HG03378 (cell line): ENCODE measurements around the gene SRSF10.
"Not testable (repeated sequence)": the region's sequence is repeated elsewhere in the genome, so short reads cannot be mapped to it uniquely, and the experiment has no call there.

Experiments
- ATAC-seq: cut with Tn5 transposase; IDR thresholded peaks from one replicate; pipeline ENCODE4 v1.9.1; 2021; ENCODE audit warnings: mild to moderate bottlenecking, moderate library complexity; ENCODE audit not compliant: unreplicated experiment

The SRSF10 gene

DNA sequence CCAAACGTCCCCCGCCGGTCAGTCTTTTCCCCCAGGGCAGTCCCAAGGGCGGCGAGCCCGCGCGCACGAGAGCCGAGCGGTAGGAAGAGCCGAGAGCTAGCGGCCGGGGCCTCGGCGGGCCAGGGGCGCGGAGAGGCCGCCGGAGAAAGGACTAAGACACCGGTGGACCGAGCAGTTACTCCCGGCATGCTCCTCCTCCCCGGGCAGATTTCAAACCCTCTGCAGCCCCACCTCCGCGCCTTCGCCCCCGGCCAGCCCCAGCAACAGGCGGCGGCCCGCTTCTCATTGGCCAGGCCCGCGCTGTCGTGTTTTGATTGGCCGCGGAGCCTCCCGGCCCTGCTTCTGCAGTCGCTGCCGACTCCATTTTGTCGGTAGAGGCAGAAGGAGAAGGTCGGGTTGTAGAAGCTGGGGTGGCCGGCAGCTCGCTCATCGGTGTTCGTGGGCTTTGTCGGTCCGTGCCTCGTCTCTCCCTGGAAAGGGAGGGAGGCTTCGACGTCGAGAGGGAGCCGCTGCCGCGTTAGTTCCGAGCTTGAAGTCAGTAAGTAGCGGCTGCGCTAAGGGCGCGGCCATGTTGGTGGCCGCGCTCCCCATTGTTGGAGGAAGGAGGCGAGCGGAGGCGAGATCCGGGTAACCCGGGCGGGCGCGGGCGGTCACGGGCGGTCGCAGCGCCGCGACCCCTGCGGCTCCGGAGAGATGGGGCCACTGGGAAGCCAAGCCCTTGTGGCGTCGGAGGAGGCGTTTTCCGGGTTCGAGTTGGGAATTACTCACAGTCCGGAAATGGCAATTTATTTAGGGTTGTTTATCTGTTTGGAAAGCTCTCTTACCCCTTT, 20.5 kb downstream of the SRSF10 start, which contains the start of gene PNRC2:
Gene PNRC2 (plus strand): TSS at position 368 of the 830 bp plus-strand sequence. CDS start 1,630 bp downstream, outside the sequence.
- peak; percentile 68 for ATAC-seq

DNA sequence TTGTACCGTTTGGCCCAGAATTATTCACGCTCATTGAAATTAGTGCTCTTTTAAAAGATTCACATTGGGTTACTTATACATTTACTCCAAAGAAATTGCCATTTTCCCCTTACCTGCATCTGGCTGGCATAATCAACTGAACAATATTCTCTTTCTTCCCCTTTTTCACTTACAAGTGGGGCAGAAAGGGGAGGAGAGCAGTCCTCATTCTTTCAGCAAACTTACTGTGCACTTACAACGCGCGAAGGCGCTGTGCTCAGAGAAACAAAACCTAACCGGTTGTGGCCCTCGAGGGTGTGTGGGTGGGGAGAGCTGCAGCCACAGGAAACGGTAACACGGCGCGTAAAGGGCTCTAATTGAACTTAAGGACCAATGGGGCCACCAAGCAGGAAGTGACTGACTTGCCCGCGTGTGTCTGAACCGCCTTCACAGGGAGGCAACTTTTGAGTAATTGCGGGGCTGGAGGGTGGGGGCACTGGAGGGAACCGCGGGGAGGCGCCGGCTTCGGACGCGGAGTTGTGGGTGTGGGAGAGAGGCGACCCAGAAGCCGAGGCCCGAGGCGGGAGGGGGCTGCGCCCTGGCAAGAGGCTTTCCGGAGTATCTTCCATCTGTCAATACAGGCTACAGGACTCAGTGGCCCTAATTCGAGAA, 21.2 kb downstream of the SRSF10 start:
- peak; percentile 57 for ATAC-seq

DNA sequence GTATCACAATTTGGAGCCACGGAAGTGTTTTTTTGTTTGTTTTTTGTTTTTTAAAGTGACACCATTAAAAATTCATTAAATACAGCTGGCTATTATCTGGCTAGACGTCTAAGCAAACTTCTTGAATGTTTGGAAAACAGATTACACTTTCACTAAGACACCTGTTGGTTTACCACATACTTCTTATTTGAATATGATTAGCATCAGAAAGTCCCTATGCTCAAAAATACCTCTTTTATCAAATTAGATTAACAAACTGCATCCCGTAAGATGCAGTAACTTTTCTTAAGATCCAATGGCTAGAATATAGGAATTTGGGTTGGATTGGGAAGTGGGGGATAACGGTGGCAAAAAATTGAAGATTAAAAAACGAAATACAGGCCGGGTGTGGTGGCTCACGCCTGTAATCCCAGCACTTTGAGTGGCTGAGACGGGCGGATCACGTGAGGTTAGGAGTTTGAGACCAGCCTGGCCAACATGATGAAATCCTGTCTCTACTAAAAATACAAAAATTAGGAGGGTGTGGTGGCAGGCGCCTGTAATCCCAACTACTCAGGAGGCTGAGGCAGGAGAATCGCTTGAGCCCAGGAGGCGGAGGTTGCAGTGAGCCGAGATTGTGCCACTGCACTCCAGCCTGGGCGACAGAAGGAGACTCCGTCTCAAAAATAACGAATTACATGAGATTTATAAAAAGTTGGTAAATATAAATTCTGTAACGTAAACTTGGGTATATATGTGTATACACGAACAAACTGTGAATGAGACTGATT, 21.9 kb downstream of the SRSF10 start:
- ATAC-seq: not testable (repeated sequence)

DNA sequence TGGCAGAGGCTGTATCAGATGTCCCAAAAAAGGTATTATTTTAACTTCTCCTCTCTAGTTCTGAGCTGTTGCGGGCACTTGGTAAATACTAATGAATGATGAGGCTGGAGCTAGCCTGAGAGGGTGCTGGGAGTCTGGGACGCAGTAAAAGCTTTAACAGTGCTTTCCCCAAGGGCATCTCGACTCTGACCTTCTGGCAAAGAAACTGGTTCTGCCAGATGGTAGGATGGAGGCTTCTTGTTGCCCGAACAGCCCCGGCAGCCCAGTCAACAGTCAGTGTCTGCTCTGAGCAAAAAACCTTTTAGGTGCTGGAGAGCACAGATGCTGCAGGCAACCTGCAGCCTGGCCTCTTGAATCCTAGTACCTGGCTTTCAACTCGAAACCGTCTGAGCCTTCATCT, 23.0 kb downstream of the SRSF10 start:
- no peak for ATAC-seq

DNA sequence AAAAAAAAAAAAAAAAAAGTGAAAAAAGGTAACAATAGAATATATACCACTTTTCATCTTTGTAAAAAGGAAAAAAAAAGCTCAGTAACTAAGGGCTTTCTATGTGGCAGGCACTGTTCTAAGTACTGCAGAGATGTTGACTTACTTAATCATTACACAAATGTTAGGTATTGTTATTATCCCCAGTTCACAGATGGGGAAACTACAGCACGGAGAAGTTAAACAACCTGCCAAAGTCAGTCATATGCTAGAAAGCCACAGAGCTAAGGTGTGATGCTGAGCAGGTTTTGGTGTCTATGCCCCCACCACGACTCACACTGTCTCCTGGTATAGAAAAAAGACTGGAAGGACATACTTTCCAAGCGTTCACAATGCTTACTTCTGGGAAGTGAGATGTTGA, 27.1 kb downstream of the SRSF10 start:
- no peak for ATAC-seq

DNA sequence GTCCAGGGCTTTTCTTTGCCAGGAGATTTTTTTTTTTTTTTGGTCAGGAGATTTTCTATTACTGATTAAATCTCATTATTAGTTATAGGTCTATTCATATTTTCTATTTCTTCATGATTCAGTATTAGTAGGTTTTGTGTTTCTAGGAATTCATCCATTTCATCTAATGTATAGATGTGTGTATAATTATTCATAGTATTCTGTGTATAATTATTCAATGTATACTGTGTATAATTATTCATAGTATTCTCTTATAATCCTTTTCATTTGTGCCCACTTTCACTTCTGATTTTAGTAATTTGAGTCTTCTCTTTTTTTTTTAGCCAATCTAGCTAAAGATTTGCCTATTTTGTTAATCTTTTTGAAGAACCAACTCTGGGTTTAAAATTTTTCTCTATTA, 32.8 kb downstream of the SRSF10 start:
- no peak for ATAC-seq

DNA sequence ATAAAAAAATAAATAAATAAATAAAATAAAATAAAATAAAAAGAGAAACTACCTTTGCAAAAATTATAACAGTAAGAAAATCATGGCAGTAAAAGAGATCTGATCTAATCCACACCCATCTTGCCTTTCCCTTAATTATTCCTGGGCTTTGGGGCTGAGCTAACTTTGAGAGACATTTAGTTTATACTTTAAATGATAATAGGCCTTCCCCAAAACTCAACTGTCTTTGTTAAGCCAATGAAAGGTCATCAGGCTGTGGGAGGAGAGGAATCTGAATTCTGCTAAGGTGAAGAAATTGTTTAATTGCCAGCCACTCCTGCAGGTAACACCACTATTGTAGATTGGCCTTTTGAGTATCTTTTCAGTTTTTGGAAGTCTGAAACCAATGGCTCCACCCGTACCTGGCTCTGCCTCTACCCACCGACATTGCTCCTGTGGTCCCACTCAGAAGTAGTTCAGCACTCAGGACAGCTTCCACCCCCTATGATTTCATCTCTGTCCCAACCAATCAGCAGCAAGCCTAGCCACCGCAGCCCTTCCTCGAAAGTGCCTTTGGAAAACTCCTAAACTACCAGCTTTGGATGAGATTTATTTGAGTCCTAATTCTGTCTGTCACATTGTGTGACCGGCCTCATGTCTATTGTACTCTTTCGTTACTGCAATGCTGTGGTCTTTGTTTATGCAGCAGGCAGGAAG, 43.5 kb downstream of the SRSF10 start:
- no peak for ATAC-seq

DNA sequence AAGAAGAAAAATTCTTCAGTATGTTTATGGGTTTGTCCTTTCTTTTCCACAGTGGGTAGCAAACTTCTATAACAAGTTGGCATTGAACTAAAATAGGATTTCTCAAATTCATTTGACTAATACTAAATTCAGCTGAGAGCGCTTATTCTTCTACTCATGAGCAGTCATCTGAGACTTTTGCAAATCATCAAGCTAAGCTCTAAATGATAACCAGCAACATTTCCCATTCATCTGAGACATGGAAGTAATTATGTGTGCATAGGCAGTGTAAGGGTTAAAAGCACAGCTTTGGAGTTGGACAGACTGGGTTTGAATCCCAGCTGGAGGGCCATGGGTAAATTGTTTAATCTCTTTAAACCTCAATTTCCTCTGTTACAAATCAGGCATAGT, 48.6 kb downstream of the SRSF10 start:
- no peak for ATAC-seq

DNA sequence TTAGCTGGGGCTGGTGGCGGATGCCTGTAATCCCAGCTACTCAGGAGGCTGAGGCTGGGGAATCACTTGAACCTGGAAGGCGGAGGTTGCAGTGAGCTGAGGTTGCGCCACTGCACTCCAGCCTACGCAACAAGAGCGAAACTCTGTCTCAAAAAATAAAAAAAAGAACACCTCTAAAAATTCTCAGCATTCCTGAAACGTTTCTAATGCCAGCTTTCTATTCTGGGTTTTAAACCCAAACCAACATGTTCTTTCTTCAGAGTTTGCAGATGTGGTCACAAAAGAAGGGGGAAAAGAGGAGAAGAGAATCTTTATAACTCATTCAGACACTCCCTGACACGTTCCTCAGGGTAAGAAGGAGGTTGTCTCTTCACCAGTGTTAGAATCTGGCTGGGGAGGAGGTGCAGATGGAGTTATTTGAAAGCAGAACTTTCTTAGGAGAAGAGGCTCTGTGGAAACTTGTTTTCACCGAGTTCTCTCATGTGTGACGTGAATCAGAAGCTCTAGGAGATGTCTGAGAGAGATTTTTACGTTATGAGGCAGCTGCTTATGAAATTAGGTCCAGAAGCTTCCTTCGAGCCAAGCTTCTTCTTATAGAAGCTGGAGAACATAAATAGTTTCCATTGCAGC, 49.2 kb downstream of the SRSF10 start:
- no peak for ATAC-seq

DNA sequence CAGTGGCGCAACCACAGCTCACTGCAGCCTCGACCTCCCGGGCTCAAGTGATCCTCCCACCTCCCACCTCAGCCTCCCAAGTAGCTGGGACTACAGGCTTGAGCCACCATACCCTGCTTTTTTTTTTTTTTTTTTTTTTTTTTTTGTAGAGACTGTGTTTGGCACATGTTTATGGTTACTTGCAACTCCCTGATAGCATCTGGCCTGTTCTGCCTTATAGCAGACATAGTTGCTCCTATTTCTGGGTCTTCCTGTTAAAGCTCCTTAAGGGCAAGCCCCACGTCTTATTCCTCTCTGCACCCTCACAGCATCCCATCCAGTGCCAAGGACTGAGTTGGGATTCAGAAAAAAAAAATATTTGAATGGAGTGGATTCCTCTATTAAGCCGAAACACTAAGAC, 49.9 kb downstream of the SRSF10 start:
- no peak for ATAC-seq

DNA sequence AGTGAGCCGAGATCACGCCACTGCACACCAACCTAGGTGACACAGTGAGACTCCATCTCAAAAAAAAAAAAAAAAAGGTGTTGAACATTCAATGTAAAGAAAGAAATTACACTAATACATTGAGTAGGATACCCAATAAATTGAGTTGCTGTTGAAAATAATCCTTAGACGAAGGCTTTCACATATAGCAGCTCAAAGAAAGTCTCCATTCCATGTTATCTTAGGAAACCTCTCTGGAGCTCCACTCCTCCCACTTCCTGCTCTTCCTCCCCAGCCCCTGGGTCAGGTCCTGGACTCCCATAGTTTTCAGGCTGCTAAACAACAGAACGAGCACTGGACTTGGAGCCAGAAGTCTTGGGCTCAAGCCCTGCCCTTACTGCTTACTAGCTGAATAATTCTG, 51.3 kb downstream of the SRSF10 start:
- no peak for ATAC-seq

DNA sequence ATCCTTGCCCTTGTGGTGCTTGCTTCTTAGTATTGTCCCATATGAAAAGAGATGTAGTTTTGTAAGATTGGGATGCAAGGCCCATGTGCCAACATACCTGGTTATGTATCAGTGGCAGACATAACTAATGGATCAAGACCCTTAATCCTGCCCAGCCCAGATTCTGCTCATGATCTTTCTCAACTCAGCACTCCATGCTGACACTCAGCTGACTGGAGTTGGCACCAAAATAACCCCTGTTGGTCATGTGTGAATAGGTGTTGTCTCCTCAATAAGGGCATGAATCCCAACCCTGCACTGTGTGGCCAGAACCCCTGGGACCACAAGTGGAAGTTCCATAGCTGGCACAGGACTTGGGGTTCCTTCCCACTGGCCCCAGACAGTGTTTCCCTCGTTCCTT, 53.0 kb downstream of the SRSF10 start:
- ATAC-seq: no peak

DNA sequence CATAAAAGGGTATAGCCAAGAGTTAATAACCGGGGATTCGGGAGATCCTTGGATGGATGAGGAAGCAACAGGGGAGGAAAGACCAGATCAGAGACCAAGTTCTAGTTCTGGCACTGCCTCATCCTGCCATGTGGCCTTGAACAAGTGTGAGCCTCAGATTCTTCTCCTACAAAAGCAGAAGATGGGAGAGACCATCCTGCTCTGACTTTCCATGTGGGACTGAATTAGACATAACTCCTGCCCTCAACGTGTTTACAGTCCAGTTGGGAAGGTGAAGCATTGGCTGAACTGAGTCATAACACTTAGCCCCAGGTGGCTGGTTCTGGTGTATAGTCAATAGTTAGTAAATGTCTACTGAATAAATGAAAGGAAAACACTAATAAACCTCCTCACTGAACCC, 54.8 kb downstream of the SRSF10 start:
- no peak for ATAC-seq

DNA sequence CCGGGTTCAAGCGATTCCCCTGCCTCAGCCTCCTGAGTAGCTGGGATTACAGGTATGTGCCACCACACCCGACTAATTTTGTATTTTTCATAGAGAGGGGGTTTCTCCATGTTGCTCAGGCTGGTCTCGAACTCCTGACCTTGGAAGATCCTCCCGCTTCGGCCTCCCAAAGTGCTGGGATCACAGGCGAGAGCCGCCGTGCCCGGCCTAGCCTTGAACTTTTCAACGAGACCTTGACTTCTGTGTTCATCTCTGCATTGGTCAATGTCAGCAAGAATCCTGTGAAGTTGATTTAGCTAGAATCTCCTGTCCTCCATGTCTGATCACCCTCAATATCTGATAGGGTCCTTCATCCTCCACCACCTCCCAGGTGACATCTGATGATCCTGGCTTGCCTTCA, 55.5 kb downstream of the SRSF10 start:
- no peak for ATAC-seq

DNA sequence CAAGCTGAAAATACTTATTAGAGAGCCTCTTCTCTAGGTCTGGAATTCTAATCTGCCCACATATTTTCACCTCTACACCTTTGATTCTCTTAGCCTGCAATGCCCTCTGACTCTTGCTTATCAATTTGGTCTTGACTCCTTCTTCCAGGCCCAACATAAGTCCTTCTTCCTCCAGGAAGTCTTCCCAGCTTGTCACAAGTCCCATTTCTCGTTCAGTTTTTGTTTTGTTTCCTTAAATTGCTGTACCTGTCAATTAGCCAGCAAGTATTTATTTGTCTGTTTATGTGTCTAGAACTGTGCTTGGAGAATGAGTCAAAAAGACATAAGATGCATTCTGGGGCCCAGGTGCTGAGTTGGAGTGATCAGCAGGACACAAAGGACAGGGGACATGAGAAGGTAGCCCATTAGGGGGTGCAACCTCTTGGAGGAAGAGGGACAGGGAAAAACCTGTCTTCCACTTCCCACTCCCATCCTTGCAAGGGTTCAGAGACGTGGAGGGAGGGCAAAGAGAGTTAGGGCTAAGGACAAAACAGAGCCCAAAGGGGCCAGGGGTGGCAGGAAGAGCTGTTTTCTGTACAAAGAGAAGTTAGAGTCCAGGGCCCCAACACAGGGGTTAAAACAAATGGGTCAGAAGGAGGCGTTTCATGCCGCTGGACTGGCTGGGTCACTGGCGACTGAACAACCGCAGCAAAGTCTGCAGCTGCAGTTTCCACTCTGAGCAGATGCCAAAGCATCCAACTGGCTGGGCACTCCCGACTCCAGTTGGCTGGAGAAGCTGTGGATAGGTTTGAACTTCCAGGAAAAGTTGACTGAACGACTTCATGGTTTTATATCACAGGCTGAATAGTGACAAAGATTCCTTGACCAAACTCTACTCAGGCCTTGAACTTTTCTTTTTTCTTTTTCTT, 56.3 kb downstream of the SRSF10 start:
- no peak for ATAC-seq

DNA sequence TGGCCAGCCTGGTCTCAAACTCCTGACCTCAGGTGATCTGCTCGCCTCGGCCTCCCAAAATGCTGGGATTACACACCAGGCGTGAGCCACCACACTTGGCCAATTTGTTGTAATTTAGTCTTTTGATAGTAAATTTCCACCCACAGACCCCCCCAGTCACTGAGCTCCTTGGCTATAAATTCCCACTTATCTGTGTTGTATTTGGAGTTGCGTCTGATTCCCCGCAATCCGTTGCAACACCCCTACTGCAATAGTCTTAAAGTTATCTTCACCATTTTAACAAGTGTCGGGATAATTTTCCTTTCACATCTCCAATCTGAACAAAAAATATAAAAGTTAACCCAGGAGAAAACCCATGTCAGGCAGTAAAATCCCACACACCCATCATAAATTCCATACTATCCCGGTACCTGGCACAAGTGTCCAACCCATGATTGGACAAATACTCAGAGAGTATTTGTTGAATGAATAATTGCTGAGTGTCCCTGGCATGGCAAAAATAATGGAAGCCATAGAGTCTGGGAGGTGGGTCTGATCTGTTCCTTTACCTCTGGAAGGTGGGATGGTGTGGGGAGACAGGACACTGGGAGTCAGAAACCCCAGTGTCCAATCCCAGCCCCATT, 57.7 kb downstream of the SRSF10 start:
- no peak for ATAC-seq

DNA sequence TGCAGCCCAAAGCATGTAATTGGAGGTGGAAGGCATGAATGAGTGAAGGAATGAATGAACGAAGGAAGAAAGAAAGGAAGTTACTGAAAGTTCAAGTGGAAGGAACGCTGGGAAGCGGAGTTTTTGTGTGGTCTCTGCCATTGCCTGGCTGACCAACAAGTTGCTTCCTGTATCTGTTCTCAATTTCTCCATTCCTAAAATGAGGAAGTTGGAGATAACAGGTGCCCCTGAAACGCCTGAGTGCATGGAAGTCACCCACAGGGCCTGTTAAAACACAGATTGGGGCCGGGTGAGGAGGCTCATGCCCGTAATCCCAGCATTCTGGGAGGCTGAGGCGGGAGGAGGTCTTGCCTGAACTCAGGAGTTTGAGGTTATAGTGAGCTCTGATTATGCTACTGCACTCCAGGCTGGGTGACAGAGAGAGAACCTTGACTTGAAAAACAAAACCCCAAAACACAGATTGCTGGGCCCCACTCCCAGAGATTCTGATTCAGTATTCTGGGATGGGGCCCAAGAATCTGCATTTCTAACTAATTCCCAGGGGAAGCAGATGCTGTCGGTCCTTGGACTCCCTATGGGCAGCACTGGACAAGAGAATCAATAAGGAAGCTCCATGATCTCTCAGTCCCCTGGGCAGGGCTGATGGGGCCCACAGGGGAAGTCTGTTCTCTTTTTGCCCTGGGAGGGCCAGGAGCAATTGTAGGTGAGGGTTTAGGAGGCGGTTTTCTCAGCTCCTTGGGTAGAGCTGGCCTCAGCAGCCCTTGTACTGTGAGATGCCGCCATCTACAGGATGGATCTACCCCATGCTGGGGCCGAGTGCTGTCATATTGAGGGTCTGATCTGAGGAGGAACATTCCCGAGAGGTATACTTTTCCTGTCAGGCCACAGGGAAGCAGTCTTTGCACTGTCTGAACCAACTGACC, 63.7 kb downstream of the SRSF10 start:
- peak; percentile 51 for ATAC-seq

DNA sequence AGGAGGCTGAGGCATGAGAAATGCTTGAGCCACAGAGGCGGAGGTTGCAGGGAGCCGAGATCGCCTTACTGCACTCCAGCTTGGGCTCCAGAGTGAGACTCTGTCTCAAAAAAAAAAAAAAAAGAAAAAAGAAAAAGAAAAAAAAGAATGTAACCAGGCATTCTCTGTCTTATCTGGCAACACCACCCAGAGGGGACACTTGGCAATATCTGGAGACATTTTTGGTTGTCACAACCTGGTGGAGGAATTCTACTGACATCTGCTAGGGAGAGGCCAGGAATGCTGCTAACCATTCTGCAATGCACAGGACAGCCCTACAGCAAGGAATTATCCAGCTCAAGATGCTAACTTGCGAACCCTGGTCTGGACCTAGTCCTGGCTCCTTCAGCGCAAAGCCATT, 64.7 kb downstream of the SRSF10 start:
- no peak for ATAC-seq
